ENCODE data around the gene OXGR1. TPM values are rescaled to one million over a fixed set of nuclear protein-coding genes. Genes with fewer than 3 reads are reported as not detected.

The OXGR1 gene
- total RNA-seq, 3 donors from 2014 or later = not detected

GRCh38 chr13:97017322-97017721 is 23.0 kb upstream of the OXGR1 start:
- Mint-ChIP-seq H3K9me3 (peaks cover 4% of the 10 kb centered on the region), H3K4me1 (ENCODE audit: low read depth) (peaks cover 14% of the 10 kb centered on the region), H3K27me3 (ENCODE audit: low read depth) (peaks cover 39% of the 10 kb centered on the region), H3K4me3 (no peak overlapping the region), H3K36me3 (ENCODE audit: insufficient read depth) (no peaks in the 10 kb centered on the region)
- no peak for ATAC-seq
- no peak for DNase-seq

- H3K9me3 Mint-ChIP-seq = peaks cover 4% of the 10 kb centered on the region
- H3K36me3 Mint-ChIP-seq (ENCODE audit: insufficient read depth) = no peaks in the 10 kb centered on the region
- H3K4me3 Mint-ChIP-seq = no peak overlapping the region
- H3K27me3 Mint-ChIP-seq (ENCODE audit: low read depth) = peaks cover 37% of the 10 kb centered on the region
- no peak for ATAC-seq
- H3K4me1 Mint-ChIP-seq (ENCODE audit: low read depth) = peaks cover 14% of the 10 kb centered on the region
- DNase-seq = no peak
Measured at GRCh38 chr13:97015661-97016350, 21.5 kb upstream of the OXGR1 start.

- Mint-ChIP-seq H3K27me3 (ENCODE audit: low read depth) (peaks cover 29% of the 10 kb centered on the region), H3K4me3 (no peak overlapping the region), H3K36me3 (ENCODE audit: insufficient read depth) (no peaks in the 10 kb centered on the region), H3K9me3 (peaks cover 4% of the 10 kb centered on the region), H3K4me1 (ENCODE audit: low read depth) (peaks cover 14% of the 10 kb centered on the region)
- no peak for ATAC-seq
- DNase-seq = no peak
Measured at GRCh38 chr13:97012251-97013048, 18.2 kb upstream of the OXGR1 start.

GRCh38 chr13:97011446-97012131 is 17.3 kb upstream of the OXGR1 start:
- Mint-ChIP-seq H3K27me3 (ENCODE audit: low read depth) (peaks cover 29% of the 10 kb centered on the region), H3K4me1 (ENCODE audit: low read depth) (peaks cover 14% of the 10 kb centered on the region)
- no peak for ATAC-seq

GRCh38 chr13:97008643-97009042 is 14.4 kb upstream of the OXGR1 start:
- DNase-seq (no peak), ATAC-seq (no peak)
- Mint-ChIP-seq H3K4me3 (no peak overlapping the region), H3K36me3 (ENCODE audit: insufficient read depth) (no peaks in the 10 kb centered on the region), H3K4me1 (ENCODE audit: low read depth) (no peaks in the 10 kb centered on the region), H3K27me3 (ENCODE audit: low read depth) (peaks cover 20% of the 10 kb centered on the region), H3K9me3 (no peaks in the 10 kb centered on the region)

More at GRCh38 chr13:97011446-97012131, 17.3 kb upstream of the OXGR1 start:
- Mint-ChIP-seq H3K36me3 (ENCODE audit: insufficient read depth) (no peaks in the 10 kb centered on the region), H3K4me3 (no peak overlapping the region), H3K9me3 (peaks cover 4% of the 10 kb centered on the region)
- no peak for DNase-seq

- no peaks in the 10 kb centered on the region for H3K36me3 Mint-ChIP-seq (ENCODE audit: insufficient read depth)
- ATAC-seq (no peak), DNase-seq (no peak)
- H3K4me1 Mint-ChIP-seq (ENCODE audit: low read depth) = no peaks in the 10 kb centered on the region
- no peak overlapping the region for H3K4me3 Mint-ChIP-seq
- H3K9me3 Mint-ChIP-seq = no peaks in the 10 kb centered on the region
- H3K27me3 Mint-ChIP-seq (ENCODE audit: low read depth) = peaks cover 18% of the 10 kb centered on the region
Measured at GRCh38 chr13:97005625-97006262, 11.5 kb upstream of the OXGR1 start.

GRCh38 chr13:97004886-97005285 is 10.6 kb upstream of the OXGR1 start:
- no peaks in the 10 kb centered on the region for H3K4me1 Mint-ChIP-seq (ENCODE audit: low read depth)
- no peak for DNase-seq
- no peaks in the 10 kb centered on the region for H3K36me3 Mint-ChIP-seq (ENCODE audit: insufficient read depth)
- no peak overlapping the region for H3K4me3 Mint-ChIP-seq
- ATAC-seq = no peak
- no peaks in the 10 kb centered on the region for H3K9me3 Mint-ChIP-seq
- H3K27me3 Mint-ChIP-seq (ENCODE audit: low read depth) = peaks cover 20% of the 10 kb centered on the region

- Mint-ChIP-seq H3K4me1 (ENCODE audit: low read depth) (no peaks in the 10 kb centered on the region), H3K4me3 (no peak overlapping the region), H3K27me3 (ENCODE audit: low read depth) (peaks cover 17% of the 10 kb centered on the region), H3K36me3 (ENCODE audit: insufficient read depth) (no peaks in the 10 kb centered on the region), H3K9me3 (no peaks in the 10 kb centered on the region)
- ATAC-seq (no peak), DNase-seq (no peak)
Measured at GRCh38 chr13:97004096-97004876, 10.0 kb upstream of the OXGR1 start.

GRCh38 chr13:97003071-97003470 is 8.8 kb upstream of the OXGR1 start:
- no peaks in the 10 kb centered on the region for H3K9me3 Mint-ChIP-seq
- no peaks in the 10 kb centered on the region for H3K36me3 Mint-ChIP-seq (ENCODE audit: insufficient read depth)
- DNase-seq = no peak
- H3K4me3 Mint-ChIP-seq = no peak overlapping the region
- peak in 1 of 2 donors; percentile 27 for ATAC-seq
- peaks cover 15% of the 10 kb centered on the region for H3K27me3 Mint-ChIP-seq (ENCODE audit: low read depth)
- no peaks in the 10 kb centered on the region for H3K4me1 Mint-ChIP-seq (ENCODE audit: low read depth)

GRCh38 chr13:97002581-97002980 is 8.3 kb upstream of the OXGR1 start:
- Mint-ChIP-seq H3K4me3 (no peak overlapping the region), H3K9me3 (no peaks in the 10 kb centered on the region), H3K4me1 (ENCODE audit: low read depth) (no peaks in the 10 kb centered on the region), H3K36me3 (ENCODE audit: insufficient read depth) (no peaks in the 10 kb centered on the region), H3K27me3 (ENCODE audit: low read depth) (peaks cover 18% of the 10 kb centered on the region)
- ATAC-seq (no peak), DNase-seq (no peak)

GRCh38 chr13:97001636-97002035 is 7.4 kb upstream of the OXGR1 start:
- no peaks in the 10 kb centered on the region for H3K9me3 Mint-ChIP-seq
- ATAC-seq (no peak), DNase-seq (no peak)
- H3K4me1 Mint-ChIP-seq (ENCODE audit: low read depth) = no peaks in the 10 kb centered on the region
- H3K36me3 Mint-ChIP-seq (ENCODE audit: insufficient read depth) = no peaks in the 10 kb centered on the region
- H3K4me3 Mint-ChIP-seq = no peak overlapping the region
- peaks cover 20% of the 10 kb centered on the region for H3K27me3 Mint-ChIP-seq (ENCODE audit: low read depth)

- Mint-ChIP-seq H3K9me3 (no peaks in the 10 kb centered on the region), H3K4me1 (ENCODE audit: low read depth) (no peaks in the 10 kb centered on the region), H3K36me3 (ENCODE audit: insufficient read depth) (no peaks in the 10 kb centered on the region), H3K4me3 (no peak overlapping the region), H3K27me3 (ENCODE audit: low read depth) (peaks cover 22% of the 10 kb centered on the region)
- DNase-seq = no peak
- no peak for ATAC-seq
Measured at GRCh38 chr13:97000295-97000925, 6.1 kb upstream of the OXGR1 start.

GRCh38 chr13:96999091-96999490 is 4.8 kb upstream of the OXGR1 start:
- Mint-ChIP-seq H3K4me3 (no peak overlapping the region), H3K9me3 (no peaks in the 10 kb centered on the region), H3K4me1 (ENCODE audit: low read depth) (peaks cover 2% of the 10 kb centered on the region), H3K36me3 (ENCODE audit: insufficient read depth) (no peaks in the 10 kb centered on the region), H3K27me3 (ENCODE audit: low read depth) (peaks cover 32% of the 10 kb centered on the region)
- DNase-seq (no peak), ATAC-seq (no peak)

All from activated T-cell treated with anti-CD3 and anti-CD28 coated beads, Interleukin-2, amount 50 U/mL, for 4 hours (primary cell).